RCC 7860 (cell line): ENCODE data around the gene ZNF618.

Source experiments
- DNase-seq: peaks from one replicate; pipeline ENCODE4 v3.0.0-alpha.2; 2015; ENCODE audit warnings: low spot score
- FAIRE-seq: peaks from 2 replicates; lab custom pipeline; 2012; peaks lifted over from hg19 to GRCh38; lab: Jason Lieb, UNC

Gene ZNF618

GRCh38 chr9:113998525-113999255 is 122.6 kb downstream of the ZNF618 start:
- FAIRE-seq (no peak), DNase-seq (no peak)

GRCh38 chr9:113999256-114000062 is 123.3 kb downstream of the ZNF618 start:
- DNase-seq: no peak

GRCh38 chr9:114000063-114000454 is 124.0 kb downstream of the ZNF618 start:
- FAIRE-seq (no peak), DNase-seq (no peak)

More at GRCh38 chr9:113999256-114000062, 123.3 kb downstream of the ZNF618 start:
- FAIRE-seq: no peak

GRCh38 chr9:114000671-114001409 is 124.7 kb downstream of the ZNF618 start:
- no peak for FAIRE-seq

GRCh38 chr9:114001410-114001685 is 125.2 kb downstream of the ZNF618 start:
- no peak for DNase-seq
- no peak for FAIRE-seq

More at GRCh38 chr9:114000671-114001409, 124.7 kb downstream of the ZNF618 start:
- DNase-seq: no peak

- no peak for DNase-seq
Observed at GRCh38 chr9:114001794-114002261, 125.7 kb downstream of the ZNF618 start.

GRCh38 chr9:114002271-114002985 is 126.3 kb downstream of the ZNF618 start:
- no peak for DNase-seq
- FAIRE-seq: no peak

More at GRCh38 chr9:114001794-114002261, 125.7 kb downstream of the ZNF618 start:
- no peak for FAIRE-seq

GRCh38 chr9:114002986-114003350 is 126.9 kb downstream of the ZNF618 start:
- DNase-seq: no peak
- no peak for FAIRE-seq

GRCh38 chr9:114003351-114003750 is 127.2 kb downstream of the ZNF618 start:
- FAIRE-seq: no peak
- no peak for DNase-seq

GRCh38 chr9:114003758-114004157 is 127.6 kb downstream of the ZNF618 start:
- DNase-seq (no peak), FAIRE-seq (no peak)

GRCh38 chr9:114004221-114004716 is 128.2 kb downstream of the ZNF618 start:
- DNase-seq: no peak
- FAIRE-seq: no peak

GRCh38 chr9:114005371-114006154 is 129.5 kb downstream of the ZNF618 start:
- no peak for FAIRE-seq
- no peak for DNase-seq

- DNase-seq (no peak), FAIRE-seq (no peak)
Observed at GRCh38 chr9:114006155-114006550, 130.0 kb downstream of the ZNF618 start.

GRCh38 chr9:114006931-114007691 is 131.0 kb downstream of the ZNF618 start:
- DNase-seq (no peak), FAIRE-seq (no peak)

GRCh38 chr9:114007991-114008666 is 132.0 kb downstream of the ZNF618 start:
- FAIRE-seq: no peak

GRCh38 chr9:114008667-114009410 is 132.7 kb downstream of the ZNF618 start:
- DNase-seq: no peak
- no peak for FAIRE-seq

More at GRCh38 chr9:114007991-114008666, 132.0 kb downstream of the ZNF618 start:
- DNase-seq: no peak

- no peak for FAIRE-seq
- DNase-seq: no peak
Observed at GRCh38 chr9:114011313-114011712, 135.2 kb downstream of the ZNF618 start.

- DNase-seq (no peak), FAIRE-seq (no peak)
Observed at GRCh38 chr9:114012126-114012525, 136.0 kb downstream of the ZNF618 start.
